ENCODE measurements around the gene ADAM12. TPM values are rescaled to one million over a fixed set of nuclear protein-coding genes. Genes with fewer than 3 reads are reported as not detected.

The ADAM12 gene
- total RNA-seq, 2 donors from 2014 or later: 0.71 to 1.2 TPM

DNA sequence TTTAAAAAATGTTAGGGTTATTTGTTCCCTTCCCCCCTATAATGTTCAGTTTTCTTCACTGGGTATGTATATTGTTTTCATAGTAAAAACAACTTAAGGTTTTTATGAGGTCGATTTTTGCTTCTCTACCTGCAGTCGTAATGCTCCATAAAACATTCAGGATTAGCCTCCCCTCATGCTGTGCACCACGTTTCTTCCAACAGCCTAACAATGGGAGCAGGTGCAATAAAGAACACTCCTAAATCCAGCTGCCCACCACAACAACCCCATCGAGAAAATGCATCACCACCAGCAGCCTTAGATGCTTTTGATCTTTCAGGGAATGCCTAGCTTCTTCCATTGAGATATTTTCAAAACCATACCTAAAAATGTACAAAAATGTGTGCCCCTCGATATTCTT, 111.1 kb downstream of the ADAM12 start:
- no peaks in the 10 kb centered on the region for H3K9me3 ChIP-seq
- DNase-seq (ENCODE audit: low spot score): no peak
- TF ChIP-seq, protein P1, sequence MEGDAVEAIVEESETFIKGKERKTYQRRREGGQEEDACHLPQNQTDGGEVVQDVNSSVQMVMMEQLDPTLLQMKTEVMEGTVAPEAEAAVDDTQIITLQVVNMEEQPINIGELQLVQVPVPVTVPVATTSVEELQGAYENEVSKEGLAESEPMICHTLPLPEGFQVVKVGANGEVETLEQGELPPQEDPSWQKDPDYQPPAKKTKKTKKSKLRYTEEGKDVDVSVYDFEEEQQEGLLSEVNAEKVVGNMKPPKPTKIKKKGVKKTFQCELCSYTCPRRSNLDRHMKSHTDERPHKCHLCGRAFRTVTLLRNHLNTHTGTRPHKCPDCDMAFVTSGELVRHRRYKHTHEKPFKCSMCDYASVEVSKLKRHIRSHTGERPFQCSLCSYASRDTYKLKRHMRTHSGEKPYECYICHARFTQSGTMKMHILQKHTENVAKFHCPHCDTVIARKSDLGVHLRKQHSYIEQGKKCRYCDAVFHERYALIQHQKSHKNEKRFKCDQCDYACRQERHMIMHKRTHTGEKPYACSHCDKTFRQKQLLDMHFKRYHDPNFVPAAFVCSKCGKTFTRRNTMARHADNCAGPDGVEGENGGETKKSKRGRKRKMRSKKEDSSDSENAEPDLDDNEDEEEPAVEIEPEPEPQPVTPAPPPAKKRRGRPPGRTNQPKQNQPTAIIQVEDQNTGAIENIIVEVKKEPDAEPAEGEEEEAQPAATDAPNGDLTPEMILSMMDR (IDR thresholded peaks at IDR 0.05): no peak
- no peaks in the 10 kb centered on the region for H3K36me3 ChIP-seq
- no peak overlapping the region for H3K4me3 ChIP-seq
- H3K27me3 ChIP-seq: no peaks in the 10 kb centered on the region
- no peaks in the 10 kb centered on the region for H3K4me1 ChIP-seq
- no peak overlapping the region for H3K27ac ChIP-seq

DNA sequence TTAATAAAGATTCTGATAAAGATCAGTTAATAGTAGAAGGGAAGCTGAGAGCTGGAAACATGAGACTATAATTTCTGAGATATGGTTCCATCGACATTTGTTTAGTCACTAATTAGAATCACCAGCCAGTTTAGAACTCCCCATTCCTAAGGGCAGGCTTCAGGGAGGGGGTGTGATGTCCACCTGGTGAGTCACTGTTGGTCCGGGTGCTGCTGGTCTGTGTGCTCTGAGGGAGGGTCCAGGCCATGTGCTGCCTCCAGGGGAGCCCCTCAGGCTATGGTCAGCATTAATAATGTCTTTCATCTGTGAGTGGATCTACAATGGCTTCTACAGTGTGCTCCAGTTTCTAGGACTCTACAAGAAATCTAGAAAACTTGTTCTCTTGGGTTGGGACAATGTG, 115.8 kb downstream of the ADAM12 start:
- no peaks in the 10 kb centered on the region for H3K36me3 ChIP-seq
- H3K9me3 ChIP-seq: no peaks in the 10 kb centered on the region
- no peak overlapping the region for H3K4me3 ChIP-seq
- no peaks in the 10 kb centered on the region for H3K27me3 ChIP-seq
- H3K4me1 ChIP-seq: no peaks in the 10 kb centered on the region
- H3K27ac ChIP-seq: no peak overlapping the region
- DNase-seq (ENCODE audit: low spot score): no peak
- TF ChIP-seq, protein P1 (IDR thresholded peaks at IDR 0.05): no peak

DNA sequence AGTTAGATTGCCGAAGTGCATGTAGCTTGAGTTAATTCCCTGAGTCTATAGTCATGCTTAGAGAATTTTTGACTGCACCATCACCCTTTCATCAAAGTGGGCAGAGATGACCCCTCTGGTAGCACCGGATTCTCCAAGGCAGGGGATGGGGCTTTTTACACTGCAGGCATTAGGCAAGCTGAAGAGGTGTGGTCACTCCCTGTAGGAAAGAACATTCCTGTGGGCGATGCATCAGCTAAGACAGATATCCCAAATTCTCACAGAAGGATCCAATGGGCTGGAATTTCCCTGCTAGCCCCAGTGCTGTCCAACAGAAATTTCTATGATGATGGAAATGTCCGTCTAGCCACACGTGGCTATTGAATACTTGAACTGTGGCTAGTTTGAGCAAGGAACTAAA, 118.2 kb downstream of the ADAM12 start:
- Histone ChIP-seq H3K27ac (no peak overlapping the region), H3K4me3 (no peak overlapping the region), H3K9me3 (no peaks in the 10 kb centered on the region), H3K4me1 (no peaks in the 10 kb centered on the region), H3K36me3 (no peaks in the 10 kb centered on the region), H3K27me3 (no peaks in the 10 kb centered on the region)
- DNase-seq (ENCODE audit: low spot score): no peak
- TF ChIP-seq, protein P1 (IDR thresholded peaks at IDR 0.05): no peak

DNA sequence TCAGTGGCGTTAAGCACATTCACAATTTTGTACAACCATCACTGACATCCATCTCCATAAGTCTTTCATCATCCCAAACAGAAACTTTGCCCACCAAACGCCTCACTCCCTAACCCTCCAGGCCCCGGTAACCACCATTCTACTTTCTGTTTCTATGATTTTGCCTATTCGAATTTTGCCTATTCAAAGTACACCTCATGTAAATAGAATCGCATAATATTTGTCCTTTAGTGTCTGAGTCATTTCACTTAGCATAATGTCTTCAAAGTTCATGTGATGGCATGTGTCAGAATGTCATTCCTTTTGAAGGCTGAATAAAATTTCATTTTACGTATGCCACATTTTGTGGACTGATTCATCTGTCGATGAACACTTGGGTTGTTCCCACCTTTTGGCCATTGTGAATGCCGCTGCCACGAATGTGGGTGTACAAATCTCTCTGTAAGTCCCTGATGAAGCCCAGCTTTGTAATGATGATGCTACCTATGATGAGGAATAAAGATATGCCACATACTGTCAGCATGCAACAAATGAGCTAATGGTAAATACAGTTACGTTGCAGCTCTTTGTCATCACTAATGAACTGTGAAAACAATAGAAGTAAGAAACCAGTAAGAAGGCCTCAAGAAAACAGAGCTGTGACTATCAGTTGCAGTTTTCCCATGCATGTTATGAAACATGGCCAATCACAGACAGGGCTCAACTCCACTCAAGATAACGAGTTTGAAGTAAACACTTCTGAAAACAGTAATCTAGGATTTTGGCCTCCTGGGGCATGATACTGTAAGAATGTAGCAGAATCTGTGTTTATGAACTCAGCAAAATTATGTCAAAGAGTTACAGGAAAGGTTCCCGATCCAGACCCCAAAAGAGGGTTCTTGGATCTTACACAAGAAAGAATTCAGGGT, 120.0 kb downstream of the ADAM12 start:
- no peak for DNase-seq (ENCODE audit: low spot score)
- Histone ChIP-seq H3K36me3 (no peaks in the 10 kb centered on the region), H3K4me3 (no peak overlapping the region), H3K27me3 (no peaks in the 10 kb centered on the region), H3K27ac (no peak overlapping the region), H3K4me1 (no peaks in the 10 kb centered on the region), H3K9me3 (no peaks in the 10 kb centered on the region)
- TF ChIP-seq, protein P1 (IDR thresholded peaks at IDR 0.05): no peak

DNA sequence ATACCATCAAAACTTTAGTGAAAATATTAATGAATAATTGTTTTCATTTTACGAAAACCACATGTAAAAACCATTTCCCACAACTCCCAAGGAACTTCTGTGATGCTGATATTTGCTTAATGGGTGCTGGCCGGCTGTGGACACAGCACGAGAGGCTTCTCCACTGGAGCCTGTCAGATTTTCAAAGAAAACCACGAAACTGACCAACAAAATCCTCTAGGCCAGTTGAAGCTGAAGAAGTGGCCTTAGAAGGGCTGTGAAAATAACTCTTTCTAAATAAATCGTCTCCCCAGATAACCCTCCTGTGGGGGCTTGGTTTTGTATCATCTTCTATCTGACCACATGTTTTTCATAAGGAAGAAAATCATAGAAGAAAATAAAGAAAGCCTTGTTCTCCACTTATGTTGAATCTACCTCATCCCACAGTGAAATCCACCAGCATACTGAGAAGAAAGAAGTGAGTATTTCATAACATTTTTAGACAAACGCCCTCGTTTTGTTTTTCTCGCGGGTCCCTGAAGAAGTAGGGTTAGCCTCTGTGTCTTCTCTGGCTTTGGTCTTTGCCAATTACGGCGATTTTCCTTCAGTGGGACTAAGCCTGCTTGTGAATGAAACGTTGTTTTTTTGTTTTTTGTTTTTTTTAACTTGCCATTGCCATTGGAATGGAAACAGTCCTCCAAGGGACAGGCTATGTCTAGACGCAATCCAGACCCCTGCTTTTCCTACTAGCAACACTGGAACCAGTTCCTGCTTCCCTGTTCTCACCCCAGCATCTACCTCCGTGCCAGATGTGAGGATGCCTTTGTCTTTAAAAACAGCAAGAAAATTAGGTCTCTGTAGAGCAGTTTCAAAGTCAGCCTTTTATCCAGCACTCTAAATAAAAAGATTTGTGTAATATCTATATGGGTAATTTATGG, 123.9 kb downstream of the ADAM12 start:
- Histone ChIP-seq H3K4me1 (no peaks in the 10 kb centered on the region), H3K27me3 (no peaks in the 10 kb centered on the region), H3K4me3 (no peak overlapping the region), H3K36me3 (no peaks in the 10 kb centered on the region), H3K9me3 (no peaks in the 10 kb centered on the region), H3K27ac (peak overlapping the region; percentile 2 to 7)
- TF ChIP-seq, protein P1 (IDR thresholded peaks at IDR 0.05): no peak
- DNase-seq (ENCODE audit: low spot score): no peak
